GM18502 (cell line): Measurements from ENCODE around the gene KLF7.

Source experiments
- ATAC-seq: cut with Tn5 transposase; IDR thresholded peaks from one replicate; pipeline ENCODE4 v1.9.1; 2021; ENCODE audit warnings: mild to moderate bottlenecking; ENCODE audit not compliant: unreplicated experiment, poor library complexity

Gene KLF7

DNA sequence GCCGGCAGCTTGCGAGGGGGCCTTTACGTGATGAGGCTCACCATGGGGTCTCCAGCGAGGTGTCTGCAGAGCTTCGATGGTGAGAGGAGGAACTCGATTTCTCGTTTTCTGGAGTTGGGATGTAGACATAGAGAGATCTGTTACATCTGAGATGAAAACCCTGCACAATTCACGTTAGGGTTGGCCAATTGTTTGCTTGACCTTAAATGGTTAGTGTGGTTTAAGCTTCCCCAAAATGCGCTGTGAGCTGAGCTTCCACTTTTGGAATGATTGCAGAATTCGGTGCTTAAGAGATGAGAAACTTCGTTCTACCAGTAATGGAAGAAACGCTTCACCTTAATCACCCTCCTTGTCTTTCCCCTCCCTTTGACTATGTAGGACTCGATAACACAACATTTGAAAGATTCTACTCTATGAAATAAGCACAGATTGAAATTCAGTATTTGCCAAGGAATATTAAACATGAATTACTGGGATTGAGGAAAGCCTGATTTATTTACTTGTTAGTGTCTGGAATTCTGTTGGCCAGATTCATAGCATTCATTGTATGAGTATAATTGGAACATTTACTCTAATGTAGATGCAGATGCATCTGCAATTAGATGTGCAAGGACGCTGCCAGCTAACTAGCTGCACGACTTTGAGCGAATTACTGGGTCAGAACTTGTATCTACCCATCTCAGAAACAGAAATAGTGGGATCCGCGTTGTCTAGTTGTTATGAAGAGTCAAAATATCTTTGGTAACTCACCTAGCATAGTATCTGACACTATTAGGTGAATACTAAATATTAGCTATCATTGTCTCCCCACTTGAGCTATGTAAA is 1.6 kb upstream of the KLF7 start:
- ATAC-seq, result peak; percentile 4

DNA sequence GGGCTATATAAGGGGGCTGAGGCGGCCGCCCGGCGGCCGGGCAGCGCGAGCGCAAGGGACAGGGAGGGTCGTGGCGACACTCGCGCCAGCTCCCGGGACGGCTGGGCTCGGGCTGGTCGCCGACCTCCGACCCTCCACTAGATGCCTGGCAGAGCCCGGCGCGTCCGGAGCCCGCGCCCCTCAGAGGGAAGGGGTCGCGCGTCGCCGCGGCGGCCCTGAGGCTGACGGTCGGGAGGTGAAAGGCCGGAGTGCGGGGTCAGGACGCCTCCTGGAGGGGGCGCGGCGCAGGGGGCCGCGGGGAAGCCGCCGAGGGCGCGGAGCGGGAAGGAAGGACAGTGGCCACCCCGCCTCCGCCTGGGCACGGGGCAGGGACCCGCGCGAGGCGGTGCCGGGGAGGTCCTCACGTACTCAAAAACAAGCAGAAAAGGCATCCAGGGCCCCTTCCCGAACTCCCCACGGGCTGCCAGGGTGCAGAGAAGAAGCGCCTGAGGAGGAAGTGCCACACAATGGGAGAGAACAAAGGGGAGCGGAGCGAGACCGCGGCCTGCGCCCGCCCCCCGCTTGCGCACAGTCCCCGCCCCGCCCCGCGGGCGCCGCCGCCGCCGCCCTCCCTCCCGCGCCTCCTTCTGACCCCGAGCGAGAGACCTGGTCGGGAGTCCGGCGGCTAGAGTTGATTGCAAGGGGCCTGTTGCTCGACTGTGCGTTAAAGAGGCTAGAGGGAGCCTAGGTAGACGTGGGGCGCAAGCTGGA is 776 bp upstream of the KLF7 start:
- peak; percentile 55 for ATAC-seq

DNA sequence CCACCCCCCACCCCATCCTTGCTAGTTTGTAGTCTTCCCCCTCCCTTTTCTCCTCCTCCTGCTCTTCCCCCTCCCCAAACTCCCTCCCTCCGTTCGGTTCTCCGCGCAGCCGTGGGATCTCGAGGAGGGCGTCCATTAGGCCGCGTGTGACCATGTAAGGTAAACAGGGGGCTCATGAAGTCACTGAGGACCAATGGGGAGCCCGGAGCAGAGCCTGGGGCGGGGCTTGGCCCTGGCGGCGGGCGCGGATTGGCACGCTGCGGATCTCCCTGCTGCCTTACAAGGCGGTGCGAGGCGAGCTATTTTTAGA is 246 bp upstream of the KLF7 start:
- peak; percentile 92 for ATAC-seq

DNA sequence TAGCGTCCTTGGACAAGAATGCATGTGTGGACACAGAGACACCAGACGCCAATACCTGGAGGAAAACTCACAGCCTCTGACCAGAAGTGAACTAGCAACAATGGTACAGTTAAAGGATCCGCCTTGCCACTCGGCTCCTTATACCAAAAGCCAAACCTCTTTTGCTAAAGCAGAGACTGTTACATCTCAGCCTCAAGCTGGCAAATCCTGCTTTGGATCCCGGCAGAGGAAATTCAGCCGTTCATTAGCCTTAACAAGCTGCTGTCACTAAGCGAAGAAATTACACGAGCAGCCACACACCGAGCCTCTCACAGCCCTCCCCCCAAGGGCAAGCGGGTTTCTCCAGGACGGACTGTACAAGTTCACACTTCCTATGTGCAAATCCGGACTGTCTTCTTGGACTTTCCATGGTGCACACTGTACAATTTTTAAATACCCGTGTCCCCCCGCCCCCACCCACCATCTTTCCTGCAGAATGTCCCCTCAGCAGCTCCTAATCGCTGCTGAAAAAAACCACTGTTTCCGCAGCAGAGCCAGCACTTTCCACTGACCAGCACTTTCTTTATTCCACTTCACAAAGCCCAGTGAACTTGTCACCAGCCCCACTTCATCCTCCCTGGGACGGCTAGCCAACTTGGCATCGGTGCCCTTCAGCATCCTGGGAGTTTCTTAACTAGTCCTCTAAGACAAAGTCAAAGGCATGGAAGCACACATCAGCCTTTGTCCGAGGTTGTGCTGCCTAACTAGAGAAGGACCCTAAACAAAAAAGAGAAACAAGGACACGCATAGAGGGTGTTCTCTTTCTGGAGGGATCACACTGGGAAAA is 1.5 kb downstream of the KLF7 start:
- ATAC-seq, result no peak

DNA sequence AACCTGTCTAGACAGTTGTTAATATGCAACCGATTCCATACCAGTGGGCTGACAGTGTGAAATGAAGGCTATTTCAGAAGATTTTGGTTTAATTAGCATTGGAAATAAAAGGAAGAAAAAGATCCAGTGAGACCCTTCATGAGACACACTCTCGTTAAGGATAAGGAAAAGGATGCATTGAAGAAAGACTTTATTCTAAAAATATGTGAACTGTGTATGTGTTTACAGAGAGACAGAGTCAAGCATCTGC is 2.1 kb downstream of the KLF7 start:
- ATAC-seq, result no peak

DNA sequence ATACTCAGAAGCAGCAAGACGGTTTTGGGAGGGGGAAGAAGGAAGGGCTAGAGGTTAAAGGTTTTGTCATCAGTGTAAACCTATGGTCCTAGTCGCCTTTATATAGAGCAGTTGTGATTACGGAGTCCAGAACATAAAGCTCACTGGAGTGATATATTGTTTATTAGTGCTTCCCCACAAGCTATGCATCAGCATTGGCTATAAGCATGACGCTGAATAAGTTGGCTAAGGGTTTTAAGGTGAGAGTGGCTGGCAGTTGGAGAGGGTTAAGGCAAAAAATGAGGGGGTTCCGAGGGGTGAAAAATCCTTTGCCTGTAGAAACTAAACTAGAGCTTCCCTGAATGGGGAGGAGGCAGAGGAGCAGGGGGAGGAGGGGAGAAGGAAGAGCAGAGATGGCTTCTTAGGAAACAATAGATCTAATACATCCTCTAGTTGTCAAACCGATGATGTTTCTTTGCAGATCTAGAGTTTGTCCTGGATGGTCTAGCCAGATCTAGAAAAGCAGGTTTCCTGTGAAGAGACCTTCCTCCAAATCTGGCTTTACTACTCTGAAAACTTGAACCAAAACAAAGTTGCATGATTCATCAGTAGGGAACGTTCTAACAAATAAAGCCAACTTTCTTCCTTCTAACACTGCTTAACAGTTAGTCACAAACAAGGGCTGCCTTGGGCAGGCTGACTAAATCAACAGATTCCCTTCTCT is 2.5 kb downstream of the KLF7 start:
- ATAC-seq, result no peak

DNA sequence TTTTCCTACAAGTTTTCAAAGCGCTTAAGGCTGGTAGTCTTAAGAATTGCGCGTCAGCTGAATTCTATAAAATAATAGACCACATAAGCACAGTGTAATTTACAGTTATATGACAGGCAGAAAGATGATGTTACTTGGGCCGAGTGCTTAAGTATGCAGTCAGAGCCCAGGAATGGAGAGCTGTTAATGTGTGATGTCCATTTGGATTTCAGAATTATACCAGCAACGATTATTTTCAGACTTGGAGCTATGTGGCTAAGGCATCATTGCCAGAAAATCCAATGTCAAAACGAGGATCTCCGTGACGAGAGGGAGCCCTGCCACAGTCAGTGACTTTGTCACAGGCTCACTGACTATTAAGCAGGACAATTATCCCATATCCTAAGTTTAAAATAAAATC is 3.4 kb downstream of the KLF7 start:
- no peak for ATAC-seq

DNA sequence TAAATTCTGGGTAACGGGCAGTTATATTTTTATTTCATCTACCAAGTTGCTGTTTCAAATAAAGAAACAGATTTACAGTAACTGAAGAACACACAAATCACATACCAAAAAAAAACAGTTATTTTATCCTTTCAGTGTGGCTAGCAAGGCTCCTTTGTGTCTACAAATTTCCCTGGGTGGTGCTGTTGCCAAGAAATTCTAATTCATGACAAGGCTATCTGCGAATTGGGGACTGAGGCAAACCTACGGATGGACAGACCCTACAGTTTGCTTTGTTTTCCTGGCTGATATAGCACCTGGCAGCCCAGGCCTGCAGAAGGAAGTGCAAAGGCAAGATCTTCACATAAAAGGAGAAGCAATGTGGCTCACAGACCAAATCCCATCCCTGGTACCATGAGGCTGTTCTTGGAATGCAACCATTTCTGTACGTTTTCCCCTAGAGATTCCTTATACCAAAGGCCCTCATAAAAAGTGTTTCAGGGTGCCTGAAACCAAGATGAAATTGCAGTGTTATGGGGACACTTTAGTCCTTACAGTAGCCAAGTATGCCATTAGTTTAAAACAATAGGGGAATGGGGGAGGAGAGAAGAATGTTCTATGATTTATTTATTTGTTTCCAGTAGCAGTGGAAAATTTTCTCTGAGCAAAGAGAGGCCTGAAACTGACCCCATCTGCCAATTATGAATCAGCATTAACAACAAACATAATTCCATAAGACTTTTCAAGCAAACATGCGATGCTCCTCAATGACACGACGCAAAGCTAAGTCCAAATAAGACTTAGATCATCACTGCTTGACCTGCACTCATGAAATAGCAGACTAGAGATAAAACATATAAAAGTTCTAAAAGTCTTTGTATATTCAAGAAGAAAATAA is 4.3 kb downstream of the KLF7 start:
- ATAC-seq, result no peak

DNA sequence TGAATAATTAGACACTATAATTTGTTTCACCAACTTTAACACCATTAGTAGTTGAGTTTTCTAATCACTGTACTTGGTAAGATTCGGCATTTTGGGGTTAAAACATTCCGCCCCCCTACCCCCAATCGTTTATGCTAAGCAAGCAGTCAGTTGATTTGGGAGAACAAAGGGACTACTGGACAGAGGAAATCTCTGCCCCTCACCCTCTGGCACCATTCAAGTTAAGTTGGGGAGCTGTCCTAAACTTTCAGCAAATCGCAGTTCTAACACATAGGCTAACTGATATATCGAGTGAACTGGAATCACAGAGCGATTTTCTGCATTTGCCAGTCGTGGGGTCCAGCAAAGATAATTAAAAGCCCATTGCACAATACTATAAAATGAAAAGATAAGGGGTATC is 5.6 kb downstream of the KLF7 start:
- no peak for ATAC-seq

DNA sequence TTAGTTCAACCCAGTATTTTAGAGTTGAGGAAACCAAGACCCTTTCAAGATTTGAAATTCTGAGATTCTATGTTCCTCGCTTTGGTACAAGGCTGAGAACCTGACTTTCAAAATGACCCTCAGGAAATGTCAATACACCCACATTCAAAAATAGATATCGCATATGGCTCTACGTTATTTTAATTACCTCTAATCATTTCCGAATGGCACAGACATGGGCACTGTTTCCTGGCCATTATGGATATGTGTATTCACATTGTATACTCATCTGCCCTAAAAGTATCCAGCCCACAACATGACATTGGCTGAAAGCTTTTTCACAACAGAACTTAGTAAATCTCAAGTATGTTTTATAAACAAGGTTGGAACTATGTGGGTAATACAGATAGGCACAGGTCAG is 6.7 kb downstream of the KLF7 start:
- no peak for ATAC-seq

DNA sequence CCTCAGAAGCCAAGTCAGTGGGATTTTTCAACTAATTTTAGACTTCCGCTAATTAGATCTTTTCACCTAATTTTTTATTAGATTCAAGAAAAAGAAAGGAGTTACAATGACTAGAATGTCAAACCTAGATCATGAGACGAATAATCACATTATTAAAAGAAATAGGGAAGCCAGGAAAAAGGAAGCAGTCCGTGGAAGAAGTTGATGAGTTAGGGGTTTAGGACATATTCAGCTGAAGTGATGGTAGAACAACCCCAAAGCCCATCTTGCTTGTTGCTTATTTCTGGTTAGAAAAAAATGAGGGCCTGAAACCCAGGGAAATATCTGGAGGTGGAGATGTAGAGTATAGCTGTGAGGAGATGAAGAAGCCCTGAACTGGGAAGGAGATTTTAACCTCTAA is 8.0 kb downstream of the KLF7 start:
- ATAC-seq, result no peak

DNA sequence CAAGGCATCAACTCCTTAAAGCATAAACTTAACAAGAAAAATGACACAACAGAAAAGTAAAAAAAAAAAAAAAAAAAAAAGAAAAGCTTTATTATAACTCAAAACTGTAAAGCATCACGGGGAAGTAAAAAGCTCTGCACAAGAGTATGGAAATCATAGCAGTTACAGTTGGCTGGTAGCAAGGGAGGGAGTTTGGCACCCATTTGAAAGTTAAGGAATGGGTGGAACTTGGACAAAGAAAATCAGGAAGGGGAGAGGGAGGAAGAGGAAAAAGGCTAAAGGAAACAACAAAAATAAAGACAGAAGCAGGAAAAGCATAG is 8.6 kb downstream of the KLF7 start:
- no peak for ATAC-seq

DNA sequence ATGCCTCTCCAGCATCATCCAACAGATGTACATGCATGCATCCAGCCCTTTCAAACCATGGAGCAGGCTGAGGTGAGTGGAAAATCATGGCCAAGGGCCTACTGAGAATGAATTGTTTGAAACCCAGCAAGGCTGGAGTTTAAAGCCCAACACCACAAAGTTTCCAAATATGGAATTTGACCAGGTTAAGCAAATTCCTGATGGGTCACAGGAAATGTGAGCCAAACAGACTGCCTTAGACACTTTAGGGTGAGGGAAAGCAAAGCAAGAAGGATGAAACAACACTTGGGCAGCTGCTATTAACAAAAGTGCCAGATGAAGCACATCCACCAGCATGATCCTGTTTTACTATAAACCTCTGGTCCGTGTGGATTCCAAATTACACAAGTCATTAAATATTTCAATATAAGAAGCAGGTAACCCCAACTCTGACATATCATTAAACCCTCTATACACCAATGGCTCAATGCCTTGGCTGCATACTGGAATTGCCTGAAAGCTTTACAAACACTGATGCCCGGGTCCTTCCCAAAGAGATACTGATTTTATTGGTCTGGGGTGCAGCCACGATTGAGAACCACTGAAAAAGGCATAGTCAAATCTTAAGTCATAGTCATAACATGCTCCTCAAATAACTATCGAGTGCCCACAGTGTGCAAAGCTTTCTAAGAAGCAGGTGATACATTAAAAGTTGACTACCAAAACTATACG is 9.1 kb downstream of the KLF7 start:
- ATAC-seq, result peak; percentile 78

DNA sequence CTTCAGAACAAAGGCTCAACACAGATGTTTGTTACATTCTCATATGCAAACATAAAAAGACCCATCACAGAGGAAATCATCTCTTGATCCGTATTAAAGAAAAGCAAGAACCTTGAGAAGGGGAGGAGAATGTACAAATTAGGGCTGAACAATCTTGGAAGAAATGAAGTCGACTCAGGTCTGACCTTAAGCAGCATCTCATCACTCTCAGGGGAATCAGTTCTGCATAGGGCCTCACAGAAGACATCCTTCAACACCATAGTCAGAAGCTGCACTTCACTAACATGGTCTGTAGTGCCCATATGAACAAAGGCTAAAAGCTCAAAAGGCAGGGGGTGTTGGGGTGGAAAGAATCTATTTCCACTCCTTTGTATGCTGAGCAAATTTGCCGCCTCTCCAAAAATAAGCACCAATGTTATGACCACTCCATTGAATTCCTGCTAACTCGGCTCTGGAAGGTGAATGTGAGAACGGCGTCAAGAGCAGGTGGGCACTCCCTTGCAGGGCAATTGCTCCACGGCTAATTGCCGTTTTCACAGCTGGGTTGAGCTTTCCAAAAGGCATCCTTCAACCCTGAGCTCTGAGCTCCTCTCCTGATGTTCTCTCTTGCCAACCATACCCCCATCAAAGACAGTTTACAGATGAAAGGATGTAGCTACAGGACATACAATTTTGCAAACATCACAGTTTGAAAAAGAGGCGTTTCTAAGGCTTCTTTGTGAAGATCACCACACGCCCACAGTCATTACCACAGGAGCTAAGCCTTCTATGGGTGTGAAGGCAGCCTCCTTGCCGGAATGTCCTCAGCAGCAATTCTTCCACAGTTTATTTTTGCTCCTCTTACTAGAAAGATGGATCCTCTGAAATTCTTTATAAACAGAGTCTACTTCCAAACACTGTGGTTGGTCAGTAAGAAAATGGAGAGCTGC is 10.0 kb downstream of the KLF7 start:
- ATAC-seq, result no peak

DNA sequence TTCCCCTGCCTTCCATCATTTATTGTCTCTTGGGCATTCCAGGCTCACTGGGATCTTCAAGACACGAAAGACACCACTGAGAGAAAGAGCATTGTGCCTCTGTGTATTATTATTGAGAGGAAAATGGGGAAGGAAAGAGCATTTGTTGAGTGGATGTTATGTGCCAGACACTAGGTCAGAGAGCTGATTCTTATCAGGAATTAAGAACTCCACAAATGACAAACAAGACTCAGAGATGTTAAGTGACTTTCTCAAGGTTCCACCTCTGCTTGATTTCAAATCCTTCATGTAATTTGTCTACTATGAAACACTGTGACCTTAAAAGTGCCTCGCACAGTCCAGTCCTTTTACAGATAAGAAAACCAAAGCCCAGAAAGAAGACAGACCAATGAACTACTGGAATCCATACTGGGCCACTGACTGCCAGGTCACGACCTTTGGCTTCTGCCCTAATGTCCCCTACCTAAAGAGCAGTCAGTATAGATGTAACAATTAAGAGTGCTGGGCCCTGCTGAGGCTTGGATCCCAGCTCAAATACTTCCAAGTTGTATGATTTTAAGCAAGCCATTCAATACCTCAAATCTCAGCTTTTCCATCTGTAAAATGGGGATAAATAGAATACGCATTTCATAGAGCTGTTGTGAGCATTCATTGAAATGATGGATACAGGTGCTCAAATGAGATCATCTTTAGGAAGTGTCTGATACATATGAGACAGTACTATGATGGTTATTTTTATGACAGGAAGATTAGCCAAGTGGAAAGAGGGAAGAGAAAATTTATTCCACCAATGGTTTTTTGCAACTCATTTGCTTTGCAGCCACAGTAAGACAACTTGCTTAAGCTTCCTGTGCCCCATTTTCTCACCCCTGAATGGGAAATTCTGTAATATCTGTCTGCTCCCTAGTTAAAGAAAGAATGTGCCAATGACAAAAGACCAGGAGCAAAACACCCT is 10.9 kb downstream of the KLF7 start:
- ATAC-seq, result no peak

DNA sequence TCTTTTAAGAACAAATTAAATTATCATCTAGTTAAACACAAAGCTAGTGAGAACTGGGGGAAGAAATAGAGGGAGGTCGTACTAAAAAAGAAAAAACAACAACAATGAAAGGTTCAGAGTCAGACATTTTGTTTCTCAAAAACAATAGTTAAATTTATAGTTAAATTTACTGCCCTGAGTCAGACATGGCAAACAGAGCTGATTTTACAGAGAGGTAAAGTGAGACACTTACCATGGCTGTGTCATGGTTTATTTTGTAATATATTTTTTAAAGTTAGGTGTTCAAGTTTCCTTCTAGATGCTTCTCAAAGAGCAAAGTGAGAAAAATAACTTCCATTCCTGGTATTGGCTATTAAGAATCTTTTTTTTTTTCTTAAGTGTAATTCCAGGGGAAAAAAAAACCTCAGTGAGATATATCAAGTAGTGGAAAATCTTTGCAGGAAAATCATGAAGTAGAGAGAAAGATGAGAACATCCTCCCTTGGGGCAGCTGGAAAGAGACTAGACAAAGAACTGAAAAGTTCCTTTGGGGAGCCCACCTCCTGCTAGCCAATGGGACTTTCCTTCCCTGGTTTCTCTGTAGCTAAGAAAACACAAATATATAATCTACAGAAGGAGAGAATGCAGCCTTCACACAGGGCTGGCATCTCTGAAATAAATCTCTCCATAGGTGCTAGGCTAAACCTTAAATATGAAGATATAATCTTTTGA is 12.3 kb downstream of the KLF7 start:
- no peak for ATAC-seq

DNA sequence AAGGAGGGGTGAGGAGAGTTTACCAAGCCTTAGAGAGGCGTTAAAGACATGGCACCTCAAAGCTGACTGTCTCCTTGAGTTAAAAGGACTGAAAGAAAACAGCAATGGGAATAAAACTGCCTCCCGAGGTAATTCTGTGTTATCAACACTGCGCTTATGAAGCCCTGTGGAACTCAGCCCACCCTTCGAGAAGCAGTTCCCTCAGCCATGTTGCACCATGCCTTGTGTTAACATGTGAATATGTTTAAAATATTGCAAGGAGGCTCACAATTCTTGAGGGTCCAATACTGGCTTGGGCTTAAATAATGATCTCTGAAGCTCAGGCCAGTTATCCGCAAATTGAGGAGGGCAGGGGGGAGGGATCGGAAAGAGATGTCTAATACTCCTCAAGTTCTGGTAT is 14.7 kb downstream of the KLF7 start:
- ATAC-seq, result no peak
